ENCODE measurements around the gene DUS1L.

DUS1L gene

GRCh38 chr17:82017612-82018151 lies 47.9 kb downstream of the DUS1L start:
- no peak for DNase-seq (ENCODE audit: low spot score)
- in situ Hi-C loops (cut with MboI; ENCODE audit: low pct_unique_long_range_greater_than_20kb, low sequenced_read_pairs, unreplicated experiment) = no loop called here
- TF ChIP-seq, protein P1, sequence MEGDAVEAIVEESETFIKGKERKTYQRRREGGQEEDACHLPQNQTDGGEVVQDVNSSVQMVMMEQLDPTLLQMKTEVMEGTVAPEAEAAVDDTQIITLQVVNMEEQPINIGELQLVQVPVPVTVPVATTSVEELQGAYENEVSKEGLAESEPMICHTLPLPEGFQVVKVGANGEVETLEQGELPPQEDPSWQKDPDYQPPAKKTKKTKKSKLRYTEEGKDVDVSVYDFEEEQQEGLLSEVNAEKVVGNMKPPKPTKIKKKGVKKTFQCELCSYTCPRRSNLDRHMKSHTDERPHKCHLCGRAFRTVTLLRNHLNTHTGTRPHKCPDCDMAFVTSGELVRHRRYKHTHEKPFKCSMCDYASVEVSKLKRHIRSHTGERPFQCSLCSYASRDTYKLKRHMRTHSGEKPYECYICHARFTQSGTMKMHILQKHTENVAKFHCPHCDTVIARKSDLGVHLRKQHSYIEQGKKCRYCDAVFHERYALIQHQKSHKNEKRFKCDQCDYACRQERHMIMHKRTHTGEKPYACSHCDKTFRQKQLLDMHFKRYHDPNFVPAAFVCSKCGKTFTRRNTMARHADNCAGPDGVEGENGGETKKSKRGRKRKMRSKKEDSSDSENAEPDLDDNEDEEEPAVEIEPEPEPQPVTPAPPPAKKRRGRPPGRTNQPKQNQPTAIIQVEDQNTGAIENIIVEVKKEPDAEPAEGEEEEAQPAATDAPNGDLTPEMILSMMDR (IDR thresholded peaks at IDR 0.05; ENCODE audit: extremely low read depth, insufficient read depth, missing control alignments) = no peak

DNA sequence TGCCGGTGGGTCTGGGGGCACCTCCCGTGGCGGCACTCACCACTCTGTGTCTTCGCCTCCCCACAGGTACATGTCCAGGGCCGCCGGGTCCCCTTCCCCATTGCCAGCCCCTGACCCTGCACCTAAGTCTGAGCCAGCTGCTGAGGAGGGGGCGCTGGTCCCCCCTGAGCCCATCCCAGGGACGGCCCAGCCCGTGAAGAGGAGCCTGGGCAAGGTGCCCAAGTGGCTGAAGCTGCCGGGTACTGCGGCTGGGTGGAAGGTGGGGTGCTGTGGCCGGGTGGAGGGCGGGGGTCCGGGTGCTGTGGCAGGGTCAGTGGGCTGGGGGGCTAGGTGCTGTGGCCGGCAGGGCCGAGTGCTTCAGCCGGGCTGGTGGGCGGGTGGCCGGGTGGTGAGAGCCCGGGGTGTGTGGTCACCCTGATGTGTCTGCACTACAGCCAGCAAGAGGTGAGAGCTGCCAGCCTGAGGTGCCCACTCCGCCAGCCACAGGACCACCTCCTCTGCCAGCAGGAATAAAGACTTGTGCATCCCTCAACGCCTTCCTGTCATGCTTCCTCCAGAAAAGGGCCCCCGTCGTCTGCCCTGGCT lies 48.6 kb downstream of the DUS1L start:
- TF ChIP-seq, protein P1 (IDR thresholded peaks at IDR 0.05; ENCODE audit: extremely low read depth, insufficient read depth, missing control alignments) = no peak
- in situ Hi-C loops (cut with MboI; ENCODE audit: low pct_unique_long_range_greater_than_20kb, low sequenced_read_pairs, unreplicated experiment) = no loop called here
- DNase-seq (ENCODE audit: low spot score) = no peak

DNA sequence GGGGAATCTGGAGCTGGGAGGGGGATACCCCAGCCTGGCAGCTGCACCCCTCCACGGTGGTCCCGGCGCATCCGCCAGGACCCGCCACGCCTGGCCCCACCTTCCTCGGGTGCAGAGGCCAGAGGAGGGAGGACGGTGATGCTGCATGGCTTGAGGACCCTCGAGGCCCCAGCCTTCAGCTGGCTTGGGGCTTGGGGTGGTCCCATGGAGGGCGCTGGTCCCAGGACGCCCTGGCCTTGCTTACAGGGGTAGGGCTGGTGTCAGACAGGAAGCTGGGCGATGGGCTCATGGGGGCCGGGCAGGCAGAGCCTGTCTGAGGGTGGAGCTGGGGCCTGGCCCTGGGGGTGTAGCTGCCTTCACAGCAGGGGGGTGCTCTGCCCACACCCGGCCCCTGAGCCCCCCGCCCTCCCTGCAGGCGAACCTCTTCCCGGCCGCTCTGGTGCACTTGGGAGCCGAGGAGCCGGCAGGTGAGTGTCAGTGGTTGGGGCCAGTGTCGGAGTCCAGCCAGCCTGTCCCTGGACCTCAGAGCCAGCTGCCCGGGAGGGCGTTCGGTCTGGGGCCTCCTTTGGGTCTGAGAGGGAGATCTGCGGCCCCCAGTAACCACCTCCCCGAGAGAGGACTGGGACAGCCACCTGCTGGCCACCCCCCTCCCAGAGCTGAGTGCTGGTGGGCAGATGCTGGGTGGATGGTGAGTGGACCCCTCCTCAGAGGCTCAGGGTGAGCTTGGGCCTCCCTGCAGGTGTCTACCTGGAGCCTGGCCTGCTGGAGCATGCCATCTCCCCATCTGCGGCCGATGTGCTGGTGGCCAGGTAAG lies 49.3 kb downstream of the DUS1L start:
- no peak for DNase-seq (ENCODE audit: low spot score)
- TF ChIP-seq, protein P1 (IDR thresholded peaks at IDR 0.05; ENCODE audit: extremely low read depth, insufficient read depth, missing control alignments) = no peak
- in situ Hi-C loops (cut with MboI; ENCODE audit: low pct_unique_long_range_greater_than_20kb, low sequenced_read_pairs, unreplicated experiment) = no loop called here

- no peak for DNase-seq (ENCODE audit: low spot score)
- TF ChIP-seq, protein P1 (IDR thresholded peaks at IDR 0.05; ENCODE audit: extremely low read depth, insufficient read depth, missing control alignments) = no peak
- in situ Hi-C loops (cut with MboI; ENCODE audit: low pct_unique_long_range_greater_than_20kb, low sequenced_read_pairs, unreplicated experiment) = no loop called here
Measured at GRCh38 chr17:82015311-82015971, 50.2 kb downstream of the DUS1L start.

DNA sequence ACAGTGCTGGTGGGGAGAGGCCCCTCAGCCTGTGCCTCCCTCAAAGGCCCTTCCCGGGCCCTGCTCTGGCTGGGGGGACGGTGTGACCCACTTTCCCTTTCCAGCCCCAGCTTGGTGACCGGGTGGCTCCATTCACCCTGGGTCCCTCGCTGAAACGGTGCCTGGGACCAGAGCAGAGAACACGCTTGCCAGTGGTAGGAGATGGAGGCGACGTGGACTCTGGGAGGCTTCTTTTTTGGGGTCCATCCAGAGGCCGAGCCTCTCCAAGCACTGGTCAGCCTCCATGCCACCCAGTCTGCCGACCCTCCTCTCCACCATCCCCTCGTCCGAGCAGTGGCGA lies 50.7 kb downstream of the DUS1L start:
- in situ Hi-C loops (cut with MboI; ENCODE audit: low pct_unique_long_range_greater_than_20kb, low sequenced_read_pairs, unreplicated experiment) = no loop called here
- no peak for DNase-seq (ENCODE audit: low spot score)
- TF ChIP-seq, protein P1 (IDR thresholded peaks at IDR 0.05; ENCODE audit: extremely low read depth, insufficient read depth, missing control alignments) = no peak

DNA sequence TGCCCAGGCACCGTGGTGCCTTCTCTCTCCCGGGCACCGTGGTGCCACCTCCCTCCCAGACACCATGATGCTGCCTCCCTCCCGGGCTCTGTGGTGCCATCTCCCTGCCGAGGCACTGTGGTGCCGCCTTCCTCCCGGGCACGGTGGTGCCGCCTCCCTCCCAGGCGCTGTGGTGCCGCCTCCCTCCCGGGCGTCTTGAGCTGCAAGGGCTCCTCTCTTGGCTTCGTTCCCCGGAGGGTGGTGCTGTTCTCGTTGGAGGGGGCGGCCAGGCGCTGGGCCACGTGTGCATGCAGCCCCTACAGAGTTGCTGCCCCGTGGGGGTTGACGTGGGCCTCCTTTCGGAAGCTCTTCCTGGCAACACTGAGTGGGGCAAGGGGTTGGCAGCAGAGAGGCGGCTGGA lies 51.2 kb downstream of the DUS1L start:
- no peak for DNase-seq (ENCODE audit: low spot score)
- in situ Hi-C loops (cut with MboI; ENCODE audit: low pct_unique_long_range_greater_than_20kb, low sequenced_read_pairs, unreplicated experiment) = no loop called here
- TF ChIP-seq, protein P1 (IDR thresholded peaks at IDR 0.05; ENCODE audit: extremely low read depth, insufficient read depth, missing control alignments) = no peak

Measured in GM13977 (cell line).